HUDEP-2 (cell line): Measurements from ENCODE around the gene NPVF.

Source experiments
- DNase-seq, 76 experiments: peaks; one replicate each; lab custom pipeline; 2025; ENCODE audit not compliant: unreplicated experiment in 76 of 76; lab: John Stamatoyannopoulos, UW

The NPVF gene, protein sequence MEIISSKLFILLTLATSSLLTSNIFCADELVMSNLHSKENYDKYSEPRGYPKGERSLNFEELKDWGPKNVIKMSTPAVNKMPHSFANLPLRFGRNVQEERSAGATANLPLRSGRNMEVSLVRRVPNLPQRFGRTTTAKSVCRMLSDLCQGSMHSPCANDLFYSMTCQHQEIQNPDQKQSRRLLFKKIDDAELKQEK

DNA sequence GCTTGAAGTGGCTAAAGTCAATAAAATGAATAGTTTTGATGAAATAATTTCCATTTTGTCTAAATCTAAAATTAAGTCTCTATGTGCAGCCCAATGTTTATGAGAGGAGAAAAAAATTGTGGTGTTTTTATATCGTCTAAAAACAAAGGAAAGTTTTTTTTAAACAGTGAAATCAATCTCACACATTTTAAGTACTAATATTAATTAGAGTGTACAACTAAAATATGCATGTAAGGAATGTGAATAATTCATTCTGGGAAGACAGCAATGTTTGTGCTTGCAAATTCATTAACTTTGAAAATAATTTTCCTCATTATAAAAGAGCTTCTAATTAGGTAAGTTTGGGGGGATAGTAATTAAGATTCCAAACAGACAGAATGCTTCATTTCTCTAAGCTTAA lies at the start of gene NPVF:
NPVF (minus strand) TSS at position 101 of the 400 bp plus-strand sequence; CDS start at position 54, 47 bp downstream.
- DNase-seq, result no peak

DNA sequence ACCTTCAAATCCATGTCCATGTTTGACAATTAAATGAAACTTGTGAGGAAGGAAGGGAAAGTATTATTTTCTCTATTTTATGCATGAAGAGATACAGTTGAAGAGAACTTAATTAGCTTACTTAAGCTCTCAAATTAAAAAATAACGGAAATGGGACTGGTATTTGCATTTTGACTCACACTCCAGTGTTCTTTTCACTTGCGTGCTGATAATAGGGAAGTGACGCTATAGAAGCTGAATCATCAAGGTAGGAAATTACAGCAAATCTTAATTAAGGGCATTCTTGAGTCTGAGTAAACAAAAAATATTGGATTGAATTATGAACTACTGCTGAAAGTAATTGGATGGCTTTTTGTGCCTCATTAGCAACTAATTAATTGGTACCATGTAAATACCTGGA lies 44.0 kb upstream of the NPVF start:
- no peak for DNase-seq

DNA sequence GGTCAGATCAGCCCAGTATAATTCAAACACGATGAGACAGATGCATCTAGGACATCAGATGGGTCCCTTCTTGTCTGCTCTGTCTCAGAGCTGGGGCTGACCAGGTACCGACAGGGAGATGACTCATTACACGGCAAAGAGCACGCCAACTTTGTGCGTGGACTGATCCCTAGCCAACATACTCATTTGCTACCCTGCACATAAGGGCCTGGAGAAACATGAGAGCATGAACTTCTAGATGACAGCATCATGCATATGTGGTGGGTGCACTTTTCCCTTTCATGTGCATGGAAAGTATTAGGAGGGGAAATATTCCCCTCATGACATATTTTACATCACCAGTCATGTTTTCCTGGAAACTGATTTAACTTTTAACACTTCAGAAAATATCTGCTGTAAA lies 35.1 kb upstream of the NPVF start:
- no peak for DNase-seq

DNA sequence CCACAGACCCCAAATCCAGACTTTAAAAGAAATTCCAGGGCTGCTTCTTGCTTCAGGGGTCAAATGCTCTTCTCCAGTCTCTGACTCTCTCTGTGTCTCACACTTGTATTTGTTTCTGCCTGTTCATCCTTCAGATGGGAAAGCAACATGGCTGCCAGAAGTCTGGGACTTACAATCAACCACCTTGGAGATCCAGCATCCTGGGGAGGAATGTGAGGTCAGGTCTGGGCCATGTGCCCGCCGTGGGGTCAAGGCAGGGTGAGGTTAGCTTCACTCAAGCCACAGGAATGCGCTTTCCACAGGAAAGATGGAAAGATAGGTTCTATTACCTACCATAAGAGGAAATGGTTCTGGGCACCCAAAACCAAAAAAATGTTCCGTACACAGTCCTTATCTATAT lies 34.3 kb upstream of the NPVF start:
- no peak for DNase-seq

DNA sequence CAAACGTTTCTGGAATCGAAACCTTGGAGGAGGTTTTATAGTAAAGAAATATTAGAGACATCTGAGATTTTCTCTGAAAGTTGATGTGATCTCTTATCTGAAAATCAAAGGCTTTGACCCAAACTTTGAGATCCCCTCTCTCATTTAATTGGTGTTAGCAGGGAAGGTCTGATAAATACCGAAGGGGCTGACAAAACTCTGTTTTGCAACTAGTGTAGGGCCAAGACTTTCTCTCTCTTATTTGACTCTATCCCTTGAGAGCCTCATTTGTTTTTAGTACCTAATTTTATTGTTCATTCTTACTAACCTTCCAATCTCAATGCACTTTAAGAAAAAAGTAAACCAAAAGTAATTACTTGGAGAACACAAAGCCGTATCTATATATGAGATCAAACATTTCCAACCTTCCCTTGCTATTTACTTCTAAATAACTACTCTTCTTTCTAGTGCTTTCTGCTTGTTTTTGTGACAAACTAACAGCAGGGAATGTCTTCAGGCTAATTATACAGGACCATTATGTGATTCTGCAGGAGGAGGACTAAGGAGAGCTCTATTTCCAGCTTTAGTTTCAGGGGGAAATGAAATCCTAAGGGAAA lies 33.4 kb upstream of the NPVF start:
- DNase-seq, result no peak

DNA sequence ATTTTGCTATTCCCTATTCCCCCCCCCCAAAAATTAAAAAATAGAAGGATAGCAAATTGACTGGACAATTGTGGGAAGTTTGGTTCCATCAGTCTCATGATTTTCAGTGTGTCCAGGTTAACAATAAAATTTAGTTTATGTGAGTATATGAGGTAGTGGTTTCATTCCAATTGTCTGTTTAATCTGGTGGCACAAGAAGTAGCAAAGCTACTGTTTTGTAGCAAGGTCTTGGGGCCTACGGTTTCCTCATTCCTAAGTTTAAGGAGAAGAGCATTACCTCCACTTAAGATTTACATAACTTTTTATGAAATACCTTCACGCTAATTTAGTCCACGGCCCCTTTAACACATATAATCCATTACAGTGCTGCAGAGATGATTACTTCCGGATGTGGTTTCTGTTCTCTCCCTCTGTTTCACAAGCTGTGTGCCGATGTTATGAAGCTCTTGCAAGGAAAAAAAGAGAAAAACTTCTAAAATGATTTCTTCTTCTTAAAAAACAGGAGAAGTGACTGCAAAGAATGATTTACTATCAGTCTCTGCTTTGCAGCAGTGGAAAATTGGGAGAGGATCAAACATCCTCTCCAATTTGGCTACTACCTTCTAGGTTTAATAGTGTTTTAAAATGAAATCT lies 32.7 kb upstream of the NPVF start:
- DNase-seq, result no peak

DNA sequence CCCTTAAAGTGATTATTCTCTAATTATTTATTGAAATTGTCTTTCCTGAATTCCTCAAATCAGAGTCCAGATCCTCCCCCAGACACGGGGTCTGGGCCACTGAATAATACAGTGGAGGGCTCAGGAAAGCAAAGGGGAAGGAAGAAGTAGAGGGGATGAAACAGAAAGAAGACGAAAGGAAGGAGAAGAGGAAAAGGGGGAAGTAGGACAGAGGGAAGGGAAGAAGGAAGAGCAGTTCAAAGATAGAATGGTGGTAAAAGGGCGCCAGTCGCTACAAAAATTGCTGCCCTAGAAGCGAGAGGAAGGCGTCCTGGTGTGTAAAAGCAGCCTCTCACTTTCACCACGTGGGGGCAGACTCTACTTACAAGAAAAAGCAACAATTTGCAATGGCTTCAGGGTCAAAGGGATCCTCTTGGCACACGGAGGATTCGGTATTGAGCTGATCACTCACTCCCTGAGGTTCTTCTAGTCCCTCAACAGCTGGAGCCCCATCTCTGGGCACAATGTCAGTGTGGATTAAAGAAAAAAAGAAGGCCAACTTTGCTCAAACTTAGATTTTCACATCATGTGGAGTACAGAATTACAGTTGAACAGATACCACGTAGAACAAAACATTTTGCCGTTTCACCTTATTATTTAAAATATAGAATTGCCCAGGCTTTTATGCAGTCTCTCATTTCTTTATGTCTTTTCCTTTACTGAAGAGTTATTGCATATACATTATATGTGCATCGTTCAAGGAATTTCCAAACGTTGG lies 31.4 kb upstream of the NPVF start:
- peak in 54 of 76 experiments; percentile 2 to 62 (median 31) for DNase-seq

DNA sequence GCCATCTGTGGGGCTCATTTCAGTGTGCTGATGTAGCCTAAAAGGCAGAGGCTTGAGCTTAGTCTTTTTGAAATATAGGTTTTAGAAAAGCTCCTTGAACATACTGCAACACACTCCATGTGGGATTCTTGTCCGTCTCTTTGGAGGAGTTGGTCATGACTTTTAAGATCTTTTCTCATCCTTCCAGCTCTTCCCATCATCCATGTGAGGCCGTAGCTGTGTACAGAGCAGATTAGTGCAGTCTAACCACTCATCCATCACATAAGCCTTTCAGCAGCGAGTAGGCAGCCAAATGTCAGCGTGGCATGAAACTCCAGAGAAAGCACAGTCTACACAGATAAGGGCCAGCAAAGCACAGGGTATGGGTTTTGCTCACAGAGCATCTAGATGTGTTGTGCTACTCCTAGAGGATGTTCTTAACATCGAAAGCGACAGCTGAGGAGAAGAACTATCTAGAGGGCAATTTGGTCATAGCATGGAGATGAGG lies 28.1 kb upstream of the NPVF start:
- DNase-seq, result no peak

DNA sequence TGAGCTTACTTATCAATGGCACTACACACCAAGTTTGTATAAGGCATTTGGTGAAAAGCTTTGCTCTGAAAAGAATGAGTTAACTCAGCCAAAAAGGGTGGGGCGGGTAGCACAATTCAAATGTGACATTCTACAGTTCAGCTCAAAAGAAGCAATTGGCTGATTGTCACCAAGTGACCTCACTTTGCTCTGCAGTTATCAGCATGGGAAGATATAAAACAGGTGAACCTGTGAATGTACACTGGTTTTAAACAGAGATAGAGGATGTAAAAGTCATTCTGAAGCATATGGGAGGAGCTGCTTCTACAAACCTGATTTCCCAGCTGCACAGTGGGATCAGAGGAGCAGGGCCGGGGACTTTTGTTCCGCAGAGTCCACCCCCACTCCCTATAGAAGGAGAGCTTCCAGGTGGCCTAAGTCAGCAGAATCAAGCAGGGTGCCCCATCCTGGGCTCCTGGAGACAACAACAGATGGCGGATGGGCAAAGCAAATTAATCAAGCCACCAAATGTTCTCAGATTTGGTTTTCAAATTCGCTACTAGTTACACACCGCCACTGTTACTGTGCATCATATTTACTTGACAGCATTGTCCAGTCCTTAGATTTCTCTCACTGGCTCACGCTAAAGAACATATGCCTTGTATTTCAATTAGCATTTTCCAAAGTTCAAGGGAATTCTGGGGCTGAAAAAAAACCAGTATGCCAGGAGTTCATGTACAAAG lies 27.5 kb upstream of the NPVF start:
- no peak for DNase-seq

DNA sequence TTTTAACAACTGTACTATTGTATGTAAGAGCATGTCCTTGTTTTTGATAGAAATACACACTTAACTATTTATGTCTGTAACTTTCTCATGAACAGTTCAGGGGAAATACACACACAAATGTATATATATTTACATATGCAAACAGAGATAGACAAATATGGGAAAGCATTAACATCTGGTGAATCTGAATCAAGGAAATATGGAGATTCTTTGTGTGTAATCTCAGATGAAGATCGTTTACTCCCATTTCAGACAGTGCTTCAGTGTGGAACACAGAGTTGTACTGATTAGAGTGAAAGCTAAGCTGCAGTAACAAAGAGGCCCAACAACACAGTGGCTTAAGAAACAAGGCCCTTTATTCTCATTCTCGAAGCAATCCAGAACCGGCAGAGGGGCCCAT lies 26.3 kb upstream of the NPVF start:
- no peak for DNase-seq

DNA sequence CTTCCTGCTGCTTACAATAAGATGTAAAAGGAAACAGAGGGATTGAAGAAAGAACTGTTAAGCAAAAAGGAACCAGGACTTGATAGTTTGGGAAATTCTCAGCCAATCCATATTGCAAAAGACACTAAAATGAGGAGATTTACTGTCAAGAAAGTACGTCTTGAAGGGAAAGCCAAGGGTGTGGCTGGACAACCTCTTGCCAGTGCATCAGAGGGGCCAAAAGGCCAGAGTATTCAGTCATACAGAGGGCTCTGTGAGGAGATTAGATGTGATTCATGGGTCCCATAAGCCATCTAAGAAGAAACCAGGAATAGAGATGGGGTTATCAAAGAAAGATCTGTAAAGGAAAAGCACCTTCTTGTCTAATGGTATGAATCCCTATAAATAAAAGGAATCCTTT lies 25.4 kb upstream of the NPVF start:
- no peak for DNase-seq

DNA sequence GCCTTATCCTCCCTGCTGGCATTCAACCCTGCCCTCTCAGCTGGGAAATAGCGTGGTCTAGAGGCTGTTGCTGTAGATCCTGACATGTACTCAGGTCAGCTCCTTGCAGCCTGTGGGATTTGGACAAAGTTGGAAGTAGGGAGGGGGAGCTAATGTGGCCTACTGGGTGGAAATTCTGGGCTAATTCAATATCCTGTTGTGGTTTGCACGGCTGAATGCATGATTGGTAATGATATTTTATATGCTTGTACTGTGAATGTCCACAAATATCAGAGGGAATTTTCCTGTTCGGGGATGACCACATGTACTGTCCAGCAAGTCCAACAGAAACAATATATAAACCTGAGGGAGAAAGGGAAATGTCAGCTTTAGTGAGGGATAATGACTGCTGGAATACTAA lies 22.1 kb upstream of the NPVF start:
- no peak for DNase-seq

DNA sequence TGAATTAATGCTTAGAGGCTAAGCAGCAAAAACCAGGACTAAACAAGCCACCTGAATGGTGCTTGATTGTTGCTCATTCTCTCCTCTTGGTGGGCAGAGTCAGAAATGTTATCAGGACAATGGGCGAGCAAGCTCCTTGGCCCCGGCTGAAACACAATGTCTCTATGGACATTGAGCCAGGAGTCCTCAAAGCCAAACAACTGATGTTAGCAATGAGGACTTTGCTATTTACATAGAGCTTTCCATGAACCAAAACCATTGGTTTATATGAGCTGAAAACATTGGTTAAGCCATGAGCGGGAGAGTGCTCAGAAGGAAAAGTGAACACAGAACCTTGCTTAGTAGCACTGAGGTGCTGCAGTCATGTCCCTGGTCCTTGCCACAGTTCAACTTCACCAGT lies 21.5 kb upstream of the NPVF start:
- DNase-seq, result no peak

DNA sequence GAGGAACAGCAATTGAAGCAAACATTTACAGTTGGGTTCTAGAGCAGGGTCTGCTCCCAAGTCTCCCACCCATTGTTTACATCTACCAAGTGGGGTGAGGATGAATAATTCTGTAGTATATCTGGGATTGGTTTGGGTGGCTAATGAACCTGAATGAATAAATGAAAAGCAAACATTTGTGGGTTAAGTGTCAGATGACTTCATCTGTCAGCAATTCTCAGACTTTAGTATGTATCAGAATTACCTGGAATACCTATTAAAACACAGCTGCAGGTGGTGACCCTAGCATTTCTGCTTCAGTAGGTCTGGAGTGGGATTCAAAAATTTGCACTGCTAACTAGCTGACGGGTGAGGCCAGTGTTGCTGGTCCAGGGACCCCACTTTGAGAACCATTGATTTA lies 18.0 kb upstream of the NPVF start:
- no peak for DNase-seq

DNA sequence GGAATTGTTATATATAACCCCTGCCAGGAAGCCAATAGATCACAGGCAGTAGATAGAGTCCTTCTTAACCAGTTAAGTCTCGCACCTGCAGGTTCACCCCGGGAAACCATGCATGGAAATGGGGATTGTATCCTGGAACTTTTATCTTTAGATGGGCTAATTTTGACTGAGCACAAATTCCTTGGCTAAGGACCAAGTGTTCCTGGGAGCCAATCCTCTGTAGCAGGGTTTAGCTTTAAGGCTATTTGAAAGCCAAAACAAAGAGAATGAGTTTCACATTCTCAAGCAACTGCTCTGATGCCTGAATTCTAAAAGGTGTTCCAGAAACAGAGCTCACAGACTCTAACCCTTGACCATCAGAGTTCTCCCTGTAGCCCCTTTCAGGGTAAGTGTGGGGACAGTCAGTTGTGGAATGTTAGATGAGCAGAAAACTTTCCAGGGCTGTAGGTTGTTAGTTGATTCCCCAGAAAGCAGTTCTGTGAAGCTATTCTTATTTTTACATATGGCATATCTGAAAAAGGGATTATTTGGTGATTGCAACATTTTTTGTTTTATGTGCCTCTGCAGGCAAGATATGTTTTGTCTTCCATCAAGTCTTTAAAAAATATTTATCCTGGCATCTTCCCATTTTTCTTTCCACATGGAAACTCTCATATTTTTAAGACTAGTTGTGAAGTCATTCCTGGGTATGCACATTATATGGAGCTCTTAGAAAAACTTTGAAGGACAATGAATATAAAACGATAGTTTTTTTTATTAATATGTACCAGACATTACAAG lies 16.2 kb upstream of the NPVF start:
- DNase-seq, result no peak

DNA sequence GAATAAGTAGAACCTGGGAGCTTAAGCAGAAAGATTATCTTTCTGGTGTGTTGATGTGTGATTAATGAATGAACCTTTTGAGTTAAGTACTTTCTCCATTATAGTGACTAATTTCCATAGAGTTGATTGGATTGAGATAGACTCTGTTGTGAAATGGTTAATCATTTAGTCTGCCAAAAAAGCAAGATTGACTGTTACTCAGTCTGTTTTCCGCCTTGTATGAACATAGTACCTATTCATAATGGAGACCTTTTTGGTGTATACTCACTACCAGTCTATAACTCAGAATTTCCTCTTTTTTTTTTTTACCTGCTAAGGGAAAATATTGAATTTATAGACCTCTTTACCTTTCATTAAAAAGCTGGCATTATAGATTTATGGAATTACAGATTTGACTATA lies 14.4 kb upstream of the NPVF start:
- DNase-seq, result no peak

DNA sequence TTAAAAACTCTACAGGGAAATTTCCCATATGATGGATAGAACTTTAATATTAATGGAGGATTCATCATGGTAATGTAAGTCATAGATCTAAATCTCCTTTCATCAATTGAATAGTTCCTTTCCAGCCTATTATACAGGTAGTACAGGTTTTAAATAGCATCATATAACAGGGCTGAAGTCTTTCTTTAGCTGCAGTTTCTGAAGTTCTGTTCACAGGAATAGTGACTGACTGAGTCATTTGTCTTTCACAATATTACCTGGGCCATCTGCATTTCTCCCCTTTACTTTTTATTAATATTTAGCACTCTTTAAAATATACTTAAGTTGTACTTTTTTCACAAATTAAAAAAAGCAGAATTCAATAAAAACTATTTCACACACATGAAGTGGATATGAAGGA lies 12.6 kb upstream of the NPVF start:
- DNase-seq, result no peak

DNA sequence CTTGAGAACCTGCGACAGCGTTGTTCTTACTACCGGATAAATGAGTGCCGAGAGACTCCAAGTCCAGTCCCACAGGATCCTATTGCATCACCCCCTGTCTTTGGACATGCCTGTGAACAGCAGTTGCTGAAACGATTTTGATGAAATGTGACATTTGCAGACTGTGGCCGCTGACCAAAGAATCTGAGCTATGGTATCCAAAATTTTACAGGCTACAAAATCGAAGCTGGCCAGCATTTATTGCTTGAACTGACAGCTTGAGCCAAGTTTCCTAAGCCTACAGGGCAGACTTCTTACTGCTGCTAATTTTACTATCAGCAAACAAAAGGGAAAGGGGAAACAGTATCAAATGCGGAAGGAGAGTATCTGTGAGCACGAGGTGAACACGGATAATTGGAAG lies 12.1 kb upstream of the NPVF start:
- no peak for DNase-seq

DNA sequence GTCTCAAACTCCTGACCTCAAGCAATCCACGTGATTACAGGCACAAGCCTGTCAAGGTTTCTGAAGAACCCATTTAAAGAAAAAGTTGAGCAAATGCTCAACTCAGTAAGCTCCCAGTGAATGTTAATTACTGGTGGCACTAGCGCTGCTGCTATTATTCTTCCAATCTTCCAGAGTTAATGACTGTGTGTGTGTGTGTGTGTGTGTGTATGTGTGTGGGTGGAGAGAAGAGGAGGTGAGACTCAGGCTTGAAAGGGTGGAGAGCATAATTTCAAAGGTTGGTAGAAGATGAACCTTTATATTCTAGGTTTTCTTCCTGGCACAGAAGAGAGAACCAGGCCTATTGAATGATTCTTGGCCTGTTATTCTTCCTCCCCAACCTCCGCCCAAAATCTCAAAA lies 11.6 kb upstream of the NPVF start:
- DNase-seq, result no peak

DNA sequence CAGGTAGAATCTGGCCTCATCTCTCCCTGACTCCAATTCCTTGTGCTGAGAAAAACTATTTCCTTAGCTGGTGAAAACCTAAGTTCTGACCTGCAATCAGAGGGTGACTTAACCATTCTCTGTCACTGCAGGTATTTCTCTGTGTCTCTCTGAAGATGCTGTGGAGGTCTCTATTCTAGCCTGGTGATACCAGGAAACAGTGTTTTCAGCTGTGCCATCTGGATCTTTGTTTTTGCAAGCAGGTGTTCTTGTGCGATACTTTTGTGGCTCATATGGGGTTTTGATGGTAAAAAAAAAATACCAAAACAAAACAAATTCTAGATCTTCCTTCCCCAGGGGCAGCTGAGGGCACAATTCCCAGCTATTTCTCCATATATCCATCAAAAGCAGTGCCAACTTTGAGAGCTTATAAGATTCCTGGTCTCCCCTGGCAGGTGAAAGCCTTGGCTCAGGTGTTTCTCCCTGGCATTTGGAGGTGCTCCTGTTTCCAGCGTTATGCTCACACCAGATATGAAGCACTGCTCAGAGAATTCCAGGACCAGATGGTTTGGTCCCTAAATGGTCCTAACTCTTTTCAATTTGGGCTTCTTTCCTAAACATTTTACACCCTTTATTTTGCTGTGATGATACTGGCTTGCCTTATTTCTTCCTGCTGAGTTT lies 9.9 kb upstream of the NPVF start:
- DNase-seq, result no peak
